Measurements from ENCODE around the gene CGNL1.

The CGNL1 gene

DNA sequence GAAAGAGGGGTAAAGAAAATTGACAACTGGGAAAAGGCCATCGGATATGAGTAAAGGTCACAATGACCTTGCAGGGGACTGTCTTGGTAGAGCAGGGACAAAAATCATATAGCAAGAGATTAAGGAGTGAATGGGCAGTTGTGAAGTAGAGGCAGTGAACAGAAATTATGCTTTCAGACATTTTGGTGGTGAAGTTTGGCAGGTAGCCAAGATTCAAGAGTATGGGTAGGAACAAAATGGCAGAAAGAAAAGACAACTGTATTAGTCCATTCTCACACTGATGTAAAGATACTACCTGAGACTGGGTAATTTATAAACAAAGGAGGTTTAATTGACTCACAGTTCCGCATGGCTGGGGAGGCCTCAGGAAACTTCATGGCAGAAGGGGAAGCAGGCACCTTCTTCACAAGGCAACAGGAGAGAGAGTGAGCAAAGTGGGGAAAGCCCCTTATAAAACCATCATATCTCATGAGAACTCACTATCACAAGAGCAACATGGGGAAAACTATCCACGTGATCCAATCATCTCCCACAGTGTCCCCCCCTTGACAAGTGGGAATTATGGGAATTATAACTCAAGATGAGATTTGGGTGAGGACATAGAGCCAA lies 84.0 kb downstream of the CGNL1 start:
- no peak for DNase-seq (ENCODE audit: low read depth)

DNA sequence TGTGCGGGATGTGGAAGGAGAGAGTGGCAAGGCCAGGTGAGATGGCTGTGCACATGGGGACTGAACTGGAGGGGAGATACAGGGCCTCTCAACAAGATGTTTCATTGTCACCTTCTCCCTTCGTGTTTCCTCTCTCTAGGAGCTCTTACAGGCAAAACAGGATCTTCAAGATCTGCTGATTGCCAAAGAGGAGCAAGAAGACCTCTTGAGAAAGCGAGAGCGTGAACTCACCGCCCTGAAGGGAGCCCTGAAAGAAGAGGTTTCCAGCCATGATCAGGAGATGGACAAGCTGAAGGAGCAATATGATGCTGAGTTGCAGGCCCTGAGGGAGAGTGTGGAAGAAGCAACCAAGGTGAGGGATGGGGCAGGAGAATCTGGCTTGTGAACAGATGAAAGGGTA lies 85.2 kb downstream of the CGNL1 start:
- no peak for DNase-seq (ENCODE audit: low read depth)

DNA sequence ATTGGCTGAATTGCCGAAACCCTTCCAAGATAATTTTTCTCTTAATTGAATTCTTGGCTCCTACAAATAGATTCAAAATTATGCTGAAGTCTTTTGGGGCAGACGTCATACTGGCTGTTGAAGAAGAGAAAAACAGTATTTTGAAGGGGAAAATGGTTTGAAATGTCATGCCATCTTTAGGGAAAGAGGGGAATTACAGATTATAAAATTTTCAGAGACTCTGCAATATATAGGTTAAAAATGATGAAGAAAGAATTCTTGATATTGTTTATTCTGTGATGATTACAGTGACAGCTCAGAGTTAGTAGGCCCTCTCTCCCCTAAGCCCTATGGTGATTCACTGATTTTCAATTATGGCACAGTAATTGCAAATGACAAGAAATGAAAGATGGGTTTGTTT lies 86.1 kb downstream of the CGNL1 start:
- DNase-seq (ENCODE audit: low read depth) = no peak

DNA sequence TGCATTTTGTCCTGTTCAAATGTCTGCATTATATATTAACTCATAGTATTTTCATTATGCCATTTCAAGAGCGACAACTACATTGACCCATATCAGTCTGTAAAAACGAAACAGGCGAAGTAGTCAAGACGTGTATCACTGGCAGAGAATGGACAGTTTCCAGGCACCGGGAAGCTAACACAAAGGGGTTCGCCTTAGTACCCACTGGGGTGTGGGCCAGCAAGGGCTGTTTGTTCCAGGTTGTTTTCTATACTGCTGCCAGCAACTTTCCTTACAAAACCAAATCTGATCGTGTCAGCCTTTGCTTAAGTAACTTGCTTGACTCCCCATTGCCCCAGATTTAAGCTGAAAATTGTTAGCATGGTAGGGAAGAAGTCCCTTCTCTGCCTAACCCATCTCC lies 87.1 kb downstream of the CGNL1 start:
- no peak for DNase-seq (ENCODE audit: low read depth)

DNA sequence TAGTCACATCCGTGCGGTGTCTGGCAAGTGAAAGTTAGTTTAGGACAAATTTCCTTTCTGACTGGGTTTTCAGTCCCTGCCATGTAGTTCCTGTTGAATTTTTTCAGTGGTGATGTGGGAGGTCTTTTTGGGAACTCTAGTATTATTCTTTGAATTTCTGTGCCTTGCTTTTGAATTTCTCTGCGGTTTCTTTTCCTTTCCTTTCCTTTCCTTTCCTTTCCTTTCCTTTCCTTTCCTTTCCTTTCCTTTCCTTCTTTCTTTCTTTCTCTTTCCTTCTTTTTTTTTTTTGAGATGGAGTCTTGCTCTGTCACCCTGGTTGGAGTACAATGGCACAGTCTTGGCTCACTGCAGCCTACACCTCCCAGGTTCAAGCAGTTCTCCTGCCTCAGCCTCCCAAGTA lies 88.2 kb downstream of the CGNL1 start:
- no peak for DNase-seq (ENCODE audit: low read depth)

DNA sequence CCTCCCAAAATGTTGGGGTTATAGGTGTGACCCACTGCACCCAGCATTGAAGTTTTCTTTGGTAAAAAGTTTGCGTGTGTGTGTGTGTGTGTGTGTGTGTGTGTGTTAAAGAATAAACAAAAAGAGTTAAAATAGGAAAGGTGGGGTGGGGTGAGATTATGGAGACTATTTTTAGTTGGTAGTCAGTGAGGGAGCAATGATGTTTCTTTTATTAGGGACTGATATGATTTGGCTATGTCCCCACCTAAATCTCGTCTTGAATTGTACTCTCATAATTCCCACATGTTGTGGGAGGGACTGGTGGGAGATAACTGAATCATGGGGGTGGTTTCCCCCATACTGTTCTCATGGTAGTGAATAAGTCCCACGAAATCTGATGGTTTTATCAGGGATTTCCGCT lies 92.2 kb downstream of the CGNL1 start:
- DNase-seq (ENCODE audit: low read depth) = no peak

DNA sequence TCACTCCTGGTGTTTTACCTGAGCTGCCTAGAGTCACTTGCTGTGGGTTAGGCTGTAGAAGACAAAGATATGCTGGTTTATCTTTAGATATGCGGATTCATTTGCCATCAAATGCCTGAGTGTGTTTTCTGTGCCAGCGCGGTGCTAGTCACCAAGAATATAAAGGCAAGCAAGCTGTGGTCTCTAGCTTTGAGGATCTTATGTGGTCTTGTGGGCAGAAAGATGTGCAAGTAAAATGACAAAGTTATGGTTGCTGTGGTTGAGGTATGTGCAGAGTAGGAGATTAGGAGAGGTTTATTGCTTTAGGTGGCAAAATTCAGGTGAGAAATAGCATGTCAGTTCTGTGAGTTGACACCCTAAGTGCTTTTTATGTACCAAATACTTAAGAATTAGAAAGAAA lies 94.2 kb downstream of the CGNL1 start:
- no peak for DNase-seq (ENCODE audit: low read depth)

DNA sequence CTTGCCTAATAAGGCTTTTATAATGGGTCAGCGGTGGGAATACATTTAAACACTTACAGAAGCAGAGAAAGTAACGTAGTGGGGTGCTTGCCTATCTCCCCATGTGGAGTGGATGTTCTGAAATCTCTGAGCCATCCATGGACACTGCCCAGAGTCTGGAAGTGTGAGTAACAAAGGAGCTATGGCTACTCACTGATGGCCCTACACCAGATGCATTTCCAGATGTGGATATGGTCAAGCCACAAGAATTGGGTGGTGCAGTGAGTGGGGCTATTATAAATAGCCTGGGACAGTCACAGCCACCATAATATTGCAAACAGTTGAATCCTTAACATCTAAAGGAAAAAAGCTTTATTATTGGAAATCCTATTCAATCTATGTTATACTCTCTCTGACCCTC lies 96.6 kb downstream of the CGNL1 start:
- DNase-seq (ENCODE audit: low read depth) = no peak

DNA sequence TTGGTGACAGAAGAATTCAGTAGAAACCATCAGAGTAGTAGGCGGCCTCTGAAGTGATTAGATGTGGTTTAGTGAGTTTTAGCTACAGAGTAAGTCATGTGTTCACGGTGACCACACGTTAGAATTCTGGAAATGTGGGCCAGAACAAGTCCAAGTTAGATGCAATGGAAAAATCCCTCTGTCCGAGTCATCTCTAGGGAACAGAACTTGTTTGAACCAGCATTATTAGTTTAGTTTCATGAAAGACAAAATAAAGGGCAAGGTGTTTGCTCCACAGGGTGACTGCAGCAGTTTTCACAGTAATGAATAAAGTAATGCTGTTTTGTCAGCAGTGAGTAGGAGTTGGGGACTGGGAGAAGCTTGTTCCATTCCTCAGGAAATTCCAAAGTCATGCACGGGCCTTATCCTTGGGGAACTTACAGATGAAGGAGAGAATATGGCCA lies 100.2 kb downstream of the CGNL1 start:
- no peak for DNase-seq (ENCODE audit: low read depth)

DNA sequence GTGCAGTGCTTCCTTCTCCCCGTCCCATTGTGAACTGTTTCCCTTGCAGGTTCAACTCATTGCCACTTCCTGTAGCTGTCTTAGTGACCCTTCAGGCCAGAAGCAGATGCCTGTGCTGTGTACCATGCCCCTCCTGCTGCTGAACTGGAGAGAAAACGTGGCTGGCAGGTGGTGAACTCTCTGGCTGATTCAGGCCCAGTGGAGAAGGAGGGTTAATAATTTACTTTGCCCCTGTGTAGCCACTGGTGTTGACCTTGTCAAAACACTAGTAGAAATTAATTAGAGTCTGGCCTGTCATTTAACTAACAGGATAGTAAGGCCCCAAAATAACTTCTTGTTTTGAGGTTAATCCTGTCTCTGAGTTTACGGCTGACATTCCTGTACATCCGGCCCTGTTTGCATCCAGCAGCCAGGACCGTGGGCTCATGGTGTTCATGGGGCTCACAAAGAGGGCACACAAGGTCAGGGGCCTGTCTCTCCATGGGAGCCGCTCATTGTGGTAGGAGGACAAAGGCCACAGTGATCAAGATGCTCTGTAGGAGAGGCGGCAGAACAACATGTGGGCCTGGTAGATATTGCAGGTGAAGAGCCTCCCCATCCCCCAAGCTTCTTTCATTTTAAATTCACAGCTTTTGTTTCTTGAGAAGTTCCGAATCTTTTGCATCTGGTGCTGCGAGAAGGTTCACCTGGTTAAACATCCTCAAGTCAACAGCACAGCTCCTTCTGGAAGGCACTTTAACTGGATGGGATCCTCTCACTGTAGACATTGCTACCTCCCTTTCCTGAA lies 101.6 kb downstream of the CGNL1 start:
- DNase-seq (ENCODE audit: low read depth) = no peak

DNA sequence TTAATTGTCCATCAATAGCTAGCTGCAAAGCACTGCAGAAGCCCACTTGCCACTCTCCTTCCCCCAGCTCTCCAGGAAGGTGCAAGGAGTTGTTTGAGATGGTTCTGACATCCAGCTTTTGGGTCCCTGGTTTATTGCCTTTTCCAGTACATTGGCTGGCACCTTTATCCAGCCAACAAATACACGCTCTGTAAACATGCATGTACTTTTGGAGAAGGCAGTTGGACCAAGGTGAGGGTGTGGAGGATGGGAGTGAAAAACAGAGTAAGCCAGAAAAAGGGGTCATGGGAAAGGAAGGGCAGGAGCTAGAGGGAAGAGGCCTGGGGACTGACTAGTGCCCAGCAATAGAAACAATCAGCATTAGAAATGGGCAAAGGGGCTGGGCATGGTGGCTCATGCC lies 102.7 kb downstream of the CGNL1 start:
- no peak for DNase-seq (ENCODE audit: low read depth)

DNA sequence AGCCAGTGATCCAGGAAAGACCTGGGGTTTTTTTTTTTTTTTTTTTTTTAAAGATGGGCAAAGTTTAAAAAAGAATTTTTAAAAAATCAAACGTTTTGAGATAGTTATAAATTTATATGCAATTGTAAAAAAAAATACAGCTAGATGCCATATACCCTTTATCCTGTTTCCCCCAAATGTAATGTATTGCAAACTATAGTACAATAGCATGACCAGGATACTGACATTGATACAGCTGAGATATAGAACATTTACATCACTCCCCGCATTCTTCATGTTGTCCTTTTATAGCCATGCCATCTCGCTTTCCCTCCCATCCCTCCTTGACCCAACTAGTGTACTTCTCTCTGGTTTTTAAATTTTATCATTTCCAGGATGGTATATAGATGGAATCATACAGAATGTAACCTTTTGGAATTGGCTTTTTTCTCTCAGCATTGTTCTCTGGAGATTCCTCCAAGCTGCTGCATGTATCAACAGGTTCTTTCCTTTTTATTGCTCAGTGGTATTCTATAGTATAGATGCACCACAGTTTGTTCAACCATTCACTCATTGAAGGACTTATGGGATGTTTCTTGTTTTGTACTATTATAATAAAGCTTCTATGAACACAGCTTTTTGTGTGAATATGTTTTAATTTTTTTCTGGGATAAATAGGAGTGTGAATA lies 104.9 kb downstream of the CGNL1 start:
- DNase-seq (ENCODE audit: low read depth) = no peak

DNA sequence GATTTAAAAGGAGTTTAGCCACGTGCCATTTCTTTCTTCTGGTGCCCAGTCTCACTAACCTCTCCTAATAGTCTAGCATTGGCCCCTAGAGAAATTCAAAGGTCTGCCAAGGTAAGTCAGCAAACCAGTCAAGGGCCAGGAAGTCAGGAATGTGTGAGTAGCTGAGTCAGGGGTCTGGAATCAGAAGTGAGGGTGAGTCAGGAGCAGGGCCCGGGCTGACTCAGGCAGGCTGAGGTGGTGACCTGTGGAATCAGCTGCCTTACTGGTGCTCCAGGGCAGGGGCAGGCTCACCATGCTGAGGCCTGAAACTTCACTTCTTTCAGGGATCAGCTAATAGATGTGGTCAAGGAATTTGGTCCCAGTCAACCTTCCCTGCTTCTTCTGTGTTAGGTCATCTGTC lies 109.6 kb downstream of the CGNL1 start:
- DNase-seq (ENCODE audit: low read depth) = no peak

DNA sequence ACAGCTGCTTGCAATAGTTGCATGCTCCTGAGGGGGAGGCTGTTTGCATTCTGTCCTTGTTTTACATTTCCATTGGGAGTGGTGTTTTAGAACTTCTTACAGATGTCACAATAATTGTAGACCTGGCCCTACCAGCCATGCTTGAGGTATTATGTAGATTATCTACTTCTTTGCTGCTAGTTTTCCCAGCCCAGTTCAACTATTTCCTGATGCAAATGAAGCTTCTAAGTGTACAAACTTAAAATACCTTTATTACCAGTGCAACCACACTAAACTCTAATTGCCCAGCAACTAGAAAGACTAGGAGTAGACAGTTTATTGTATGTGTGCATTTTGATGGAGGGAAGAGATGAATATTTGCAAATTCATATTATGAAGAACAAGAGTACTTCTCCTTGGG lies 110.5 kb downstream of the CGNL1 start:
- no peak for DNase-seq (ENCODE audit: low read depth)

DNA sequence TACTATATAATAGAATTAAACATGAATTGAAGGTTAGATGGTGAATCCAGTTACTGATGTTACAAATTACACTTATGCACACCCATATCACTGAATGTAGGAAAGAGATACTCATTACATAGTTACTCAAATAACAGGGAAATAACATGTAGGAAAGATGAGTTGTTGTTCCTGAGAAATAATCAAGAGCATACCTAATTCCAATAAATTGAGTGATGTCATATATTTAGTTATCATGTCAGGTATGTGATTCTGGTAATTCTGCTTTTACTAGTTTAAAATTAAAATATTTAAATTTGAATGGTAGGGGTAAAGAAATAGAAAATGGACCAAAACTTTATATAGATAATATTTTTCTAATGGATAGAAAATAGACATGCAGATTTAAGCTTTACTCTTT lies 112.8 kb downstream of the CGNL1 start:
- DNase-seq (ENCODE audit: low read depth) = no peak

DNA sequence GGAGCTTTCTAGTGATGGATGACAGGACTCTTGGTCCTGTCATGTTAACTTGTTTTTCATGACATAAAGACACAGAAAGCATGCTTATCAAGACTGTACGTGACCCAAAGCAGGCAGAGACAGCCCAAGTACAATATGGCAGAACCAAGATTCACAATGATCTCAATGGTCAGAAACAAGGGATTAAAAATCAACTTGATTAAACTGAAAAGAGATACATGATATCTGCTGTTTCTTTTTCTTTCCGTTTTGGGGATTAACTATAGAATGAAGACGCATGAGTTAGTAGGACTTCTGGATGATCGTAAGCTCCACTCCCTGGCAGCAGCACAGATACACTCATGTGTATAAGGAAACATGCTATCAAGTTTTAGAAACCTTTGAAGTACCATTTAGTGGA lies 117.0 kb downstream of the CGNL1 start:
- DNase-seq (ENCODE audit: low read depth) = no peak

DNA sequence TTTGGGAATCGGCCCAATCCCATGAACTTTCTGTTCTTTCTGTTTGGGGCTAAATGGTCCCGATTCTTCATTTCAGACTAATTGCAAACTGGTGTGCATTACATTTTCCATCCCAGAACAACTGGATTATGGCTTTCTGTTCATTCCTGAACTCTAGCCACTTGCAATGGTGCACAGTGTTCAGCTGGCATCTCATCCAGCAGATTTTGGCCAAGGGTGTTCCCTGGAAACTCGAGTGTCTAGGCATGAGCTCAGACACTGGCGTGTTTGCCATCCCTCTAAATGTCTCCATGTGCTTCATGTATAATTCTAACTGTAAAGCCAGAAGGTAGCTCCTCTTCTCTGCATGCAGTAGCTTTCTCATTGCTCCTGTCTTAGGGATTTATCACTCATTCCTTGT lies 118.3 kb downstream of the CGNL1 start:
- DNase-seq (ENCODE audit: low read depth) = no peak

DNA sequence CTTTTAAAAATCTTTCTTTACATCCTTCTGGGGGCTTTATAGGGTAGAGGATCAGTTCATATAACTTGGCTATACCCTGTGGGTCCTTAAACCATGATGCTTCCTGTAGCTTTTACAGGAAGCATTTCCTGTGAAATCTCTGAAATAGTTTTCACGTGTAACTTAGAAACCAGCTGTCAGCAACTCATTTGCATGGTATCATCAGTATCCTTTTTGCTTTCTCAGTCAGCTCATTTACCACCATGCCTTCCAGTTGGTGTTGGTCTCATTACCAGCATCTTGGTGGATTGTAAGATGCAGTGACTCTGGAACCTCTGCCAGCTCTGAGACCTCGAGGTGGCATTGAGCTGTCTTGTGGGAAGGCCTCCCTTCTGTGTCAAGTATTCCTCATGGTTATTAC lies 118.7 kb downstream of the CGNL1 start:
- DNase-seq (ENCODE audit: low read depth) = no peak

DNA sequence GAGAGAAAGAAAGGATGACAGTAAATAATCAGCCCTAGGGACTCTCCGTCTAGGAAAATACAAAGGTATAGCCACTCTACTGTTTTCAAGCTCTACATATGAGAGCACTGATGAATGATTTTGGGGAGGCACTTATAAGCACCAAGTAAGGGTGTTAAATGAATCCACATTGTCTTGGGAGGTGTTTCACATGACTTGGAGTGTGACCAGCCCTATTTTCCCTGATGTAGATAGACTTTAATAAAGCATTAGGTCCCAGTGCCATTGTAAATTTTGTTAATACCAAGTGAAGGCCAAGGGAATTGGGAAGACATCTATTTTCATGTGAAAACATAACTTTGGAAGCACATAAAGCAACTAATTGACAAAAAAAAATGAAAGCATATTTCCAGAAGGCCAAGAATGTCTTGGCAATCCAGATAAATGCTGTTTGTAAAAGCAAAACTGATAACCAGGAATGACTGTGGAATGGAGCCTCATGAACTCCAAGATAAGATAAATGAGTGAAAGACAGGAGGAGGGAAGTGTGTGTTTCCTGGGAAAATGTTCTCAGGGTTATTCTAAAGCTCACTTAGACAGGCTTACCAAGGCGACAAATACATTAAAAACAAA lies 119.4 kb downstream of the CGNL1 start:
- DNase-seq (ENCODE audit: low read depth) = no peak

DNA sequence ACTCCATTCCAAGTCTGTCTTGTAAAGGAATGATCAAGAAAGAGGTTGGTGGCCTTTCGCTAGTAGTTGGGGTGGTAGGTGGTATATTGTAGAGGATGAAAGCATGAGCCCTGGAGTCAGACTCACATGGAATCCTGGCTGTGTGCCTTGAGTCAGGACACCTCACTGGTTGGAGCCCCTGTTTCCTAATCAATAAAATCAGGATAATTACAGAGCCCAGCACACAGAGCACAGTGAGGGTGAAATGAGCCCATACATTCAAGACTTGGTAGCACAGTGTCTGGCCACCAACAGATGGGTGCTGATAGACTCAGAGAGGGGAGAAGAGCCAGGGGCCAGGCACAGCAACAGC lies 120.3 kb downstream of the CGNL1 start:
- no peak for DNase-seq (ENCODE audit: low read depth)

DNA sequence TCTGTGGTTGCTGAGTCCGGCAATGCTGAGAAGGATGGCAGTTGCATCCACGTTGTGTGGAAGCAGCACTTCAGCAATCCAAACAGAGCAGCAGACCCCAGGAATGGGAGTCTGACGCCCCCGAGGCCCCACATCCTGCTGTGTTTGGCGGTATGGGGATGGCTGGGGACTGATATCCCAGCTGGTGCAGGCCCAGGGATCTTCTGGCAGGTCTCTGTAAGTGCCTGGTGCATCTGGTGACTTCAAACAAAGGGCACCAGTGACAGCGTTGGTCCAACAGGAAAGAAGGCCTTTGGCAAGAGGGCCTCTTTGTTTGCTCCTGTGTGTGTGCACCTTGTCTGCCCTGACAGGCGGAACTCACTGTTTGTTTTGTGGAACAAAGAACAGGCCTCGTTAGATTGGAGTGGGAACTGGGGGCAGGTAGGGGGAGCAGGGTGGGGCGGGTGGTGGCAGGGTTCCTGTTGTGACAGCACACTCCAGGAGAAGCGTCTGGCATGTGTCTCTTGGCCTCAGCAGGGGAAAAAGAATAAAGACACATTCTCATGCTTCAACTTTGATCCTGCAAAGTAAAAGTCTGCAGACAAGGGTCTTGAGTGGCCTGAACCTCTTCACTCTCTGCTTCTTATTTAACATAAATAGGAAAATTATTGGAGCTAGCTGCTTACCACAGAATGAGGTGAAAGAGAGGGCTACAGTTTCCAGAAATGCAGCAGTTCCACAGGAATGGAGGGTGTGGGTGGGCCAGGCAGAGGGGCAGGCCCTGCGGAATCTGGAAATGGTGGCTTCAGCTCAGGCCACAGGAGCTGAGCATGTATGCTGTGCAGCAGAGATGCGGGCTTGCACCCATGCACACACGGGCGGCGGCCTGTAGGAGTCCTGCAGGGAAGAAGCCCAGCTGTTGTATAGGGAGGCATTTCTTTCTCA lies 120.9 kb downstream of the CGNL1 start:
- DNase-seq (ENCODE audit: low read depth) = no peak

DNA sequence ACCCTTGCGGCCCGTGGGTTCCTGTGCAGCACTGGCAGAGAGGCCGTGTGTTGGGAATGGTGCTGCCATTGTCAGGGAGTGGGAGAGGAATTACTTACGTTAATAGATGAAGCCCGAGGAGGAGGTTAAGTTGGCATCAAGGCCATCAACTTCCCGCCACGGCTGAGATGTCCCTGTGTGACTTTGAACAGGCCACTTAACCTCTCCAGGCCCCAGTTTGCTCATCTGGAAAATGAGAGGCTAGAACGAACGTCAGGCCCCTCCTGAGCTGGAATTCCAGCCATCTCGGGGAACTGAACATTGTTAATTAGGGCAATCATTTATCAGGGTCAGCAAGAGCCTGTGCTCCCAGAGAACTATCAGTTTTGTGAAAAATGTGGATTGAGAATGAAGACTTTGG lies 124.0 kb downstream of the CGNL1 start:
- no peak for DNase-seq (ENCODE audit: low read depth)

Data from stimulated activated CD4-positive, alpha-beta T cell treated with anti-CD3 and anti-CD28 coated beads, Interleukin-2, amount 100 ng/mL, for 4 hours (primary cell).